ENCODE data around the gene CEP128.
A peak's percentile ranks its signal among the peaks of the same experiment; 100 is the strongest.

The CEP128 gene

DNA sequence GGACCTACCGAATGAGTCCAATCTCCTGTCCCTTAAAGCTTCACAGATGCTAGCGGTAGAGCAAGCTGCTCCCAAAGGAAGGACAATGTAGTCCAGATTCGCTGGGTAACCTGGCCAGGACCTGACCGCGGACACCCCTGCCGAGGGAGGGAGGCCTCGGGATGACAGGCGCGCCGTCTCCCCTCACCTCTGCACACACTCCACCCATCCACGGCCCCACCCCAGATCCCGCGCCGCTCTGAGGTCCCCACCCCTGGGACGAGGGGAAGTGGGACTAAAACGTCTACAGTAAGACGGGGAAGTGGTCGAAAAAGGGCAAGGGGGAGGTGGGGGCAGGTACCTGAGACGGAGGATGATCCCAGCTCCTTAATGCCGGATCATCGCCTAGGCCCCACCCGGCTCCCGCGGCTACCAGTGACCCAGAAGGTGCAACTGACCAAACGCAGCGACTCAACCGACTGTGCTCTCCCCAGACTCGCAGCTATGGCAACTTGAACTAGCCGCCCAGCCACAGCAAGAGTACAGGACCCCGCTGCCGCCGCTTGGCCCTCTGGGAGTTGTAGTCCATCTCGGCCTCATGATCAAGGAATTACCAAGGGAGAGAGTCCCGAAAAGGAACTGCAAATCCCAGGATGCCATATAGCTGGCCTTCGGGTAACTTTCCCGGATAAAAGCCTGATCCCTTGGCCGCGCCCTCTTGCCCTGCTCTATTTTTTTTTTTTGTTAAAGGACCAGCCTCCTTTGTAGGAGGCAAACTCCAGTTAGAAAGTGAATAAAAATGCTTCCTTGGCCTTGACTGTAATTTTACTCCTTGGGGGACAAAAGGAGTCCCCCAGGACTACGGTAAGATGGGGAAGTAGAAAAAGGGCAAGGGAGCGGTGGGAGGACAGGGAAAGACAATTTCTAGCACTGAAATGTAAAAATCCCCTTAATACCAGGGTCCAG lies at the start of gene CEP128:
Gene CEP128, minus strand, starts transcription at position 498 of the 945 bp plus-strand sequence.
- peak within 1 kb of the TSS; percentile 14 to 86 (median 67) for H3K27ac ChIP-seq
- peak within 1 kb of the TSS; percentile 50 to 80 (median 70) for H3K4me3 ChIP-seq

- Histone ChIP-seq H3K27ac (no peak overlapping the region), H3K4me3 (no peak overlapping the region)
These were observed 47.3 kb upstream of the CEP128 start for GRCh38 chr14:80988735-80989429.

GRCh38 chr14:80988192-80988591 lies 46.7 kb upstream of the CEP128 start:
- no peak overlapping the region for H3K4me3 ChIP-seq
- no peak overlapping the region for H3K27ac ChIP-seq

DNA sequence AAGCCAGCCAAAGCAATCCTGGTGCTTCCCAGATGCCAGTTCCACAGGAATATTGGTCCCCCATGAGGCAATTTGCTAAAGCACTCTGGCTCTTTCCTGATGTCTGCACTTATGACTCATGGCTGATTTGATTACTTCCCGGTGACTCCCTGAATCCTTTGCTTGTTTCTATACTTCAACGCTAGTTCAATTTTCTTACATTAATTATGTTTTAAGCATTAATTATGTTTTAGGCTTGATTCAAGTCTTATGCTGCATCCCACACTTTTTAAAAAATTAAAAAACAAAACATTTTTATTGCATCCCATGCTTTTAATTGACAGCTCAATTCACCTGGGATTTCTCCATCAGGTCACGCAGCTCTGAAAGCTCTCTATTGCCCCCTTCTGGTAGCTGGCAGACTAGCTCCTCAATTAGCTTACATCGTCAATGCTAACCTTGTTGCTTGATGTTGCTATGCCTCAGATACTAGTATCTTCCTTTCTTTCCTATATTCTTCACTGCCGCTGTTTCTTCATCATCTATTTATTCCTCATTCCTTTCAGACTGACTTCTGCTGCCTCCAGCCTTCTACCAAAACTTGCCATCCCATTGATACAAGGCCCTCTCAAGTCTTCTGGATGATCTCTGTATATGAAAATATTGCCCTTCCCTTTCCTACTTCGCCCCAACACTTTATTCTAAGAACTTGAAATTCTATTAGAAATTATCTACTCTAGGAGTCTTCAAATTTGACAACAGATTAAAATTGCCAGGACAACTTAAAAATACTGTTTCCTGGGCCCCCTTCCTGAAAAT lies 45.9 kb upstream of the CEP128 start:
- Histone ChIP-seq H3K27ac (no peak overlapping the region), H3K4me3 (no peak overlapping the region)

DNA sequence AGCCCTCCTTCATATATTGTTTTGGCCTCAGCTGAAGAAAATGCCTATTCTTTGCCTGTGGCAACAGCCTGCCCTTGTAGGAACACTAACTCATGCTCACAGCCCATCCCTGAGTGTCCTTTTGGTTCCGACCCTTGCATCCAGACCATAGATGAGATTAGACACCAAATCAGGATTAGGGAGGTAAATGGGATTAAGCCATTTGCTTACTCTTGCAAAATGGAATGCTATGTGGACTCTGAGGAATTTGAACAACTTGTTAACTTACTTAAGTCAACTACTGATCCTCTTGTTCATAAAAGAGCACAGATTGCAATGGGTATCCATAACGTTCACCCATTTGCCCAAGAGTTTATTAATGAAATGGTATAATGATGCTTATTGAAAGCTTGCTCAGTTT lies 41.2 kb upstream of the CEP128 start:
- Histone ChIP-seq H3K4me3 (no peak overlapping the region), H3K27ac (no peak overlapping the region)

DNA sequence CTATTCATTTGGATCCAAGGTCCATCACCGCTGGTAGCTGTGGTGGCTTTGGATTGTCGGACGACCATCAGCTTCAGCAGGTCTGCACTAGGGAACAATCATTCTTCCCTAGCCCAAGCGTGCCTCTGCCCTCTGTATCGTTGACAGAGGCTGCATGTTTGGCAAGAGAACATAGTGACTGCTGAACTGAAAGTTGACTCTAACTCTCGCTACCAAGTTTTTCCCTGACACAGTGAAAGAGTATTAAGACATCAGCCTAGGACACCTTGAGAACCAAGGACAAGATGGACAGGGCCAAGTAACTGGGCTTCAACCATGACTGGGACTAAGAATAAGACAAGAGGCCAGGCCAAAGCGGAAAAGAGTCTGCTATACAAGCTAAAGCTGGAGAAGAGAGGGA lies 40.1 kb upstream of the CEP128 start:
- Histone ChIP-seq H3K4me3 (no peak overlapping the region), H3K27ac (no peak overlapping the region)

DNA sequence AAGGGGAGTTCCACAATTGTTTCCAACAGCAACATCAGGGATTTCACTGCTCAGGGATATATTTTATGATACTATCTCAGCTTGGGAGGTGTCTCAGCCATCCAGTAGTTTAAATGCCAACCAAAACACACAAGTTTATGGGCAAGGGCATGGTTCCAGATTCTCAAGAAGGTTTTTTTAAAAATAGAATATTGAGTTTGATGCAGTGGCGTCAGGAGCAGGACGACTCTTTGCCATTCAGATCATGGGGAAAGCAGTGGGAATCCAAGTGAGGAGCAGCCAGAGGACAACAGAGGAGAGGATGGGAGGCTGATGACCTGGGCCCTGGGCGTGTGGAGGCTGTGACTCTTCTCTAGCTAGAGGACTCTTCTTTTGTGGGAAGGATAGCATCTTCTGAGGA lies 39.6 kb upstream of the CEP128 start:
- Histone ChIP-seq H3K4me3 (no peak overlapping the region), H3K27ac (no peak overlapping the region)

GRCh38 chr14:80979951-80980350 lies 38.4 kb upstream of the CEP128 start:
- no peak overlapping the region for H3K27ac ChIP-seq
- H3K4me3 ChIP-seq: no peak overlapping the region

DNA sequence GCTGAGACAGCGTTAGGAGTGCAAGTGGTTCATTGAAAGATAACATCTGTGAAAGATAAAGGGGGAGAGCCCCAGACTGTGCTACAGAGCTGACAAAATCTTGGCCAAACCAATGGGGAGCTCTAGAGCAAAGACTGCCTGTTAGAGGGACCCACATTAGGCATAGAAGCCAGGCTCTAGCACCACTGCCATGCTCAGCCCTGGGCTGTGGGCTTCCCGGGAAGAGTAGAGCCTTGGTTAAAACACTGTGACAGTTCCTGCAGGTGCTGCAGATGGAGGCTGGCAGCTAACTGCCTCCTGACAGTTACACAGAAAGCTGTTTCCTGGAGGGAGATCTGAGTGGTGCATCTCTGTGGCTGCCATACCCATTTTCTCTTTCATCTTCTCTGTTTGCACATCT lies 36.9 kb upstream of the CEP128 start:
- Histone ChIP-seq H3K4me3 (no peak overlapping the region), H3K27ac (peak overlapping the region in 1 of 21 experiments; percentile 39)

GRCh38 chr14:80977221-80977620 lies 35.7 kb upstream of the CEP128 start:
- Histone ChIP-seq H3K4me3 (no peak overlapping the region), H3K27ac (no peak overlapping the region)

- Histone ChIP-seq H3K27ac (peak overlapping the region in 3 of 21 experiments; percentile 25 to 67 (median 27)), H3K4me3 (no peak overlapping the region)
These were observed 33.1 kb upstream of the CEP128 start for GRCh38 chr14:80974679-80975078.

DNA sequence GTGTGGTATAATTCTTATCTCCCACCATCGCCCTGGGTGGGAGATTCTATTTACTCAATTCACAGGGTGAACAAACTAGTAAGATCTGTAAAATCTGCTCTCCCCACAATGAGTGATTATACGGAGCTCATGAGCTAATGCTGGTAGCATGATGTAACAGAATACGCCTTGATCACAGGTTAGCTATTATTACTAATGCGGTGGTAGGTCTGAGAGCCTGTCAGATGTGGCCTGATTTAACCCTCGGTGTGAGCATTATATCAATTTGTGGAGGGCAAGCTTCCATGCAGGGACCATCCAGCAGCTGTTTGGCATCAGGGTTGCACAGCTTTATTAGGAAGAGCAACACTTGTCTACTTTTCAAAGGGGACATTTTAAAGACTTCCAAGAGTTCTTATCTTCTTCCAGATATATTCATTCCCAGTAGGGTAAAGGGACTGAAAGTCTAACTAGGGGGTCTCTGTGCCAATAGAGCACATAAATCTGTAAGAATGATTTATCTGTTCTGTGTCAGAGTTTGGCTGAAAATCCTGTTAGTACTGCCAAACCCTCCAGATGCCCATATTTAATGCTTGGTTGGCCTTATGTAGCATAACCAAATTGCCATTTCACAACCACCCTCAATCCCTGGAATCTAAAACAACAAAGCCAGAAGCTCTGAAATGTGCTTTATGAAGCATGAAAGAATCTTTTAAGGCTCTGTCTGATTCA lies 32.5 kb upstream of the CEP128 start:
- Histone ChIP-seq H3K4me3 (no peak overlapping the region), H3K27ac (peak overlapping the region in 3 of 21 experiments; percentile 11 to 27 (median 25))

- Histone ChIP-seq H3K4me3 (no peak overlapping the region), H3K27ac (no peak overlapping the region)
These were observed 23.5 kb upstream of the CEP128 start for GRCh38 chr14:80965037-80965436.

GRCh38 chr14:80959496-80959895 lies 18.0 kb upstream of the CEP128 start:
- peak overlapping the region in 6 of 21 experiments; percentile 1 to 72 (median 60) for H3K27ac ChIP-seq
- peak overlapping the region in 1 of 7 experiments; percentile 5 for H3K4me3 ChIP-seq

- H3K4me3 ChIP-seq: no peak overlapping the region
These were observed 17.4 kb upstream of the CEP128 start for GRCh38 chr14:80958939-80959338.

DNA sequence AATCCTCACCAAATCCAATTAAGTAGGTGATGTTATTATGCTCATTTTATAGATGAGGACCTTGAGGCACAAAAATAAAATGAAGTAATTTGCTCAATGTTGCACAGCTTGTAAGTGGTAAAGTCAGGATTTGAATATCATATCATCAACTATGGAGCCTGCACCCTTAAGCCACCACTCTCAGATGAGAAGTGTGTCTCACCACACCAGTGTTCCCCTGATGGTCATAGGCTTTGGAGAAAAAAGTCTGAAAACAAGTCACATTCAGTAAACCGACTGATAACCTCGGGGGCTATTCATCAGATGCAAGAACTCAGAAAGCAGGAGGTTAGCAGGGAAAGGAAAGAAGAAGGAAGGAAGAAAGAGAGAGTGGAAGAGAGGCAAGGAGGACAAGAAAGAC lies 16.7 kb upstream of the CEP128 start:
- Histone ChIP-seq H3K4me3 (no peak overlapping the region), H3K27ac (peak overlapping the region in 3 of 21 experiments; percentile 65 to 72 (median 72))

More at GRCh38 chr14:80958939-80959338, 17.4 kb upstream of the CEP128 start:
- H3K27ac ChIP-seq: peak overlapping the region in 5 of 21 experiments; percentile 5 to 72 (median 65)

DNA sequence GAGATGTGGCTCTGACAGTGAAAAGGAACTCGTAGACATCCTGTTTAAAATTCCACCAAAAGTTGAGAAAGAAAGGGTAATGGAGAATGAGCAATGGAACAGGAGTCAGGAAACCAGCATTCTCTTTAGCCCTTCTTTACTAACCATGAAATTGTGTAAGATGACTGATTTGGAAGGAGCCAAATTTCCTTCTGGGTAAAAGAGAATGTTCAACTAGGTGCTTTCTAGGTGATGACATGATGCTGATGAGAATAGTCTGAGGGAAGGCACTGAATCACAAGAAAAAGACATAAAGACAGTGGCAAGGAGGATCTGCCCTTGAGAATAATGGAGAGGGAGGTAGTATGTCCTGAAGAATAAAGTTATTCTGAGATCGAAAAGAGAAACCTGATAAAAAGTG lies 16.1 kb upstream of the CEP128 start:
- H3K27ac ChIP-seq: no peak overlapping the region

DNA sequence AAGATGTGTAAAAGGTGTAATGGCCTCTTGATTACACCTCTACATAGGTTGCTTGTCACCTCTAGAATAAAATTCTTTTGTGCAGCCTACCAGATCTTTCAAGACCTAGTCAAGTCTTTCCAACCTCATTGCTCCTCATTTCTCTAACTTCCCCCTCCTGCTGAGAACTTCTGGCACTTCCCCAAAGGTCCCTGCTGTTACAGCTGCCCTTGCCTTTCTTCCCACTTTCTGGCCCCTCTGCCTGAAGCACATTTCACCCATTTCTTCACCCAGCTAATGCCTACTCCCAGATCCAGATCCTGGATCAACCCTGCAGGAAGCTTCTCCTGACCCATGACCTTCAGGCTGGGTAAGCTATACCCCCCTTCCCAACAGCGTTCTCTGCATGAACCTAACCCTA lies 15.4 kb upstream of the CEP128 start:
- Histone ChIP-seq H3K4me3 (no peak overlapping the region), H3K27ac (peak overlapping the region in 2 of 21 experiments; percentile 4 to 17)

More for the DNA sequence above, 16.1 kb upstream of the CEP128 start:
- no peak overlapping the region for H3K4me3 ChIP-seq

DNA sequence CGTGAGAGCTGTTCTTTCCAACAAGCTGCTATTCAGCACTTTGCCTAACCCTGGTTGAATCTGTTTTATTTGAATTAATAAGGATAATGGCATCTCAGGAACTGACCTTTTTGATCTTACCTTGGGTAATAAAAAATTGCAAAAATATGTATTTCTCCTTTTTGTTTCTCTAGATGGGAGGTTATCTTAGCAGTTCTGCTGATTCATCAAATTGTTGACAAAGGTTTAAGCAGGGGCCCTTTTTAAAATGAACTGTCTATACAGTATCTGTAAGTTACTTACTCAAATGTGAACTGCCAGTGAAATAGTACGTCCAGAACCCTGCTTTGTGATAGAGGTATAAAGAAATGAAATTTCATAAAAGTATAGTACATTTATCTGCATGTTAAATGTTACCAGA lies 14.6 kb upstream of the CEP128 start:
- peak overlapping the region in 3 of 7 experiments; percentile 35 to 50 (median 45) for H3K4me3 ChIP-seq
- peak overlapping the region in 2 of 21 experiments; percentile 63 to 80 for H3K27ac ChIP-seq
